T-helper 22 cell (primary cell): ENCODE results near the gene CENPF.
"Not testable (repeated sequence)": the region's sequence is repeated elsewhere in the genome, so short reads cannot be mapped to it uniquely, and the experiment has no call there.

Experiments
- DNase-seq: peaks from one replicate; pipeline ENCODE4 v3.0.0-alpha.2; 2020; ENCODE audit warnings: low read depth

Gene CENPF, protein sequence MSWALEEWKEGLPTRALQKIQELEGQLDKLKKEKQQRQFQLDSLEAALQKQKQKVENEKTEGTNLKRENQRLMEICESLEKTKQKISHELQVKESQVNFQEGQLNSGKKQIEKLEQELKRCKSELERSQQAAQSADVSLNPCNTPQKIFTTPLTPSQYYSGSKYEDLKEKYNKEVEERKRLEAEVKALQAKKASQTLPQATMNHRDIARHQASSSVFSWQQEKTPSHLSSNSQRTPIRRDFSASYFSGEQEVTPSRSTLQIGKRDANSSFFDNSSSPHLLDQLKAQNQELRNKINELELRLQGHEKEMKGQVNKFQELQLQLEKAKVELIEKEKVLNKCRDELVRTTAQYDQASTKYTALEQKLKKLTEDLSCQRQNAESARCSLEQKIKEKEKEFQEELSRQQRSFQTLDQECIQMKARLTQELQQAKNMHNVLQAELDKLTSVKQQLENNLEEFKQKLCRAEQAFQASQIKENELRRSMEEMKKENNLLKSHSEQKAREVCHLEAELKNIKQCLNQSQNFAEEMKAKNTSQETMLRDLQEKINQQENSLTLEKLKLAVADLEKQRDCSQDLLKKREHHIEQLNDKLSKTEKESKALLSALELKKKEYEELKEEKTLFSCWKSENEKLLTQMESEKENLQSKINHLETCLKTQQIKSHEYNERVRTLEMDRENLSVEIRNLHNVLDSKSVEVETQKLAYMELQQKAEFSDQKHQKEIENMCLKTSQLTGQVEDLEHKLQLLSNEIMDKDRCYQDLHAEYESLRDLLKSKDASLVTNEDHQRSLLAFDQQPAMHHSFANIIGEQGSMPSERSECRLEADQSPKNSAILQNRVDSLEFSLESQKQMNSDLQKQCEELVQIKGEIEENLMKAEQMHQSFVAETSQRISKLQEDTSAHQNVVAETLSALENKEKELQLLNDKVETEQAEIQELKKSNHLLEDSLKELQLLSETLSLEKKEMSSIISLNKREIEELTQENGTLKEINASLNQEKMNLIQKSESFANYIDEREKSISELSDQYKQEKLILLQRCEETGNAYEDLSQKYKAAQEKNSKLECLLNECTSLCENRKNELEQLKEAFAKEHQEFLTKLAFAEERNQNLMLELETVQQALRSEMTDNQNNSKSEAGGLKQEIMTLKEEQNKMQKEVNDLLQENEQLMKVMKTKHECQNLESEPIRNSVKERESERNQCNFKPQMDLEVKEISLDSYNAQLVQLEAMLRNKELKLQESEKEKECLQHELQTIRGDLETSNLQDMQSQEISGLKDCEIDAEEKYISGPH (N-terminal part only)

DNA sequence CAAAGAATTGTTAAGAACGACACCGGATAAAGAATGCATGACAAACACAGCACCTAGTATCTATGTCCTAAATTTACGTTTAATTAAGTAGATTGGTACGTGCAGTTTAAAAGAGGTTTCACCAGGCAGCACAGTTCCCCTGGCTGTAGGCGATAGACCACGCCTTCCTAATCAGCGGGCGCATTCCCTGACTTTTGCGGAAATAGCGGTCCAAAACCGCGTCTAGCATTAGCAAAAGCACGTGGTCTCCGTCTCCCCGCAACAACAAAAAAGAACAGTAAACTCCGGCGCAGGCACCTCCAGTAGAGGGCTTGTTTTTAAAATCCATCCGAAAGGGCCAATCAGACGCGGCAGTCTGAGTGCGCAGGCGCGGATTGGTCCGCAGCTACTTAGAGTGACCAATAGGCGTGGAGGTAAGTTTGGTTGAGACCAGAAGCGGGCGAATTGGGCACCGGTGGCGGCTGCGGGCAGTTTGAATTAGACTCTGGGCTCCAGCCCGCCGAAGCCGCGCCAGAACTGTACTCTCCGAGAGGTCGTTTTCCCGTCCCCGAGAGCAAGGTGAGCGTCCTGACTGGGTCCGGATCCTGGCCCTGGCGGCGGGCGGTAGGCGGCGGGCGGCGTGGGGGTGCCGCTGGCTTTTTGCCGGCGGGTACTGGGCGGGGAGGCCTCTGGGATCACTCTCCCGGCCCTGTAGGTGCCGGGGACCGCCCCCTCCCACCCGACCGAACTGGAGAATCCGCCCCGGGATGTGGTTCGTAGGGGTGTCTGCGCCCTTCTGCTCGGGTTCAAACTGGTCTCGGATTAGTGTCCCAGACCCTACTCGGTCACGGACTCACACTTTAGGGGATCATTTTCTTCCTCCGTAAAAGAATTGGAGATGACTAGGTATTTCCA, at the start of gene CENPF:
CENPF (plus strand) TSS at position 432 of the 894 bp plus-strand sequence. CDS start 10,560 bp downstream, outside the sequence.
- peak; percentile 89 for DNase-seq

DNA sequence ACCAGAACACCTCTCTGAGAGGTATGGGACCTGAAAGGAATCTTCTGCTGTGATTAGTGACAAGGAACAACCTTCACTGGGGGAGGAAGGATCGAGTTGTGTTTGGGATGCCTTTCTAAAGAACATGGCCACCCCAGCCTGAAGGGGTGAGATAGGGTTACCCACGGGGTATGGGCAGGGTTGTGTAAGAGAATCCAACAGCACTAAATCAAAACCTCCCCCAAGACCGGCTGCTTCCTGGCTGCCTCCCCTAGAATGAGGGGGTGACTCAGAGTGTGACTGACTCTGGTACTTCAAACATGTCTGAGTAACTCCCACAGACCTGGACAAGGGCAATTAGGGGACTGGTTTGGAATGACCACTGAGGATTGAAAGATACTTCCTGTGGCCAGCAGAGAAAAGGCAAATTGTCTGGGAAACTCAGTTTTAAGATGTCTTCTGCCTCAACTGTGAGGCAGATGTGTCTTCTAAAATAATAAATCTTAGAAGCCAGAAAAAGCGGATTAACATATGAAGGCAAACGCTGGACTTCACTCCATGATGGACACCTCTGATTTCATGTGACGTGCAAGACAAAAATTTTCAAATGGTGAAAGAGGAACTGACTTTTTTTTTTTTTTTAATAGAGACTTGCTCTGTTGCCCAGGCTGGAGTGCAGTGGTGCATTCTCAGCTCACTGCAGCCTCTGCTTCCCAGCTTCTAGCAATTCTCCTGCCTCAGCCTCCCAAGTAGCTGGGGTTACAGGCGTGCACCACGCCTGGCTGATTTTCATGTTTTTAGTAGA, 44.9 kb upstream of the CENPF start:
- DNase-seq: no peak

DNA sequence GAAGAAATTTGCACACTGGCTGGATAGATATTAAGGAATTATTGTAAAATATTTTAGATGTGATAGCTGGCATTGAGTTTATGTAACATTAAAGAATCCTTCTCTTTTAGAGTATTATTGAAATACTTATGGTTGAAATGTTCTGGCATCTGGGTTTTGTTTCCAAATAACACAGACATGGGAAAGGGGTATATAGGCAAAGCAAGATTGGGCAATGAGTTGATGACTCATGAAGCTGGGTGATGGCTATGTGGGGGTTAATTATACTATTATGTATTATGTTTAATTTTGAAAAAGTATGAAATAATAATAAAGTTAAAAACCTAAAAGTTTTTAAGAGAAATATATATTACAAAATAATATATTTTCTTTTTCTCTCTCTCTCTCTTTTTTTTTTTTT, 39.1 kb upstream of the CENPF start:
- DNase-seq: no peak

DNA sequence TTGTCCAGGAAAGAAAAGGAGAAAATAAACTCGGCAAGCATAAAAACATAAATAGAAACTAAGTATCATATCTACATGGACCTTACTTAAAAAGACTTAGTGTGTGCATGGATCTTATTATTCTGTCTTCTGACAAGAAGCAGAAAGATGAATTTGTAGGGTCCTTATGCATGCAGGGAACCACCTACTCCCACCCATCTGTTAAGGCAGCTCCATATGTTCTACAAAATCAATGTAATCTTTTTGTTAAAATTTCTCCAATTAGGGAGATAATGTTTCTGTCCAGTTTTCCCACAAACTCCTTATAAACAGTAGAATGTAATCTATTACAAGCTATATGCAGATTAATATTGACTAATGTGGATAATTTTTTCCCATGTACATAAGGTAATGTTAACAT, 37.7 kb upstream of the CENPF start:
- no peak for DNase-seq

DNA sequence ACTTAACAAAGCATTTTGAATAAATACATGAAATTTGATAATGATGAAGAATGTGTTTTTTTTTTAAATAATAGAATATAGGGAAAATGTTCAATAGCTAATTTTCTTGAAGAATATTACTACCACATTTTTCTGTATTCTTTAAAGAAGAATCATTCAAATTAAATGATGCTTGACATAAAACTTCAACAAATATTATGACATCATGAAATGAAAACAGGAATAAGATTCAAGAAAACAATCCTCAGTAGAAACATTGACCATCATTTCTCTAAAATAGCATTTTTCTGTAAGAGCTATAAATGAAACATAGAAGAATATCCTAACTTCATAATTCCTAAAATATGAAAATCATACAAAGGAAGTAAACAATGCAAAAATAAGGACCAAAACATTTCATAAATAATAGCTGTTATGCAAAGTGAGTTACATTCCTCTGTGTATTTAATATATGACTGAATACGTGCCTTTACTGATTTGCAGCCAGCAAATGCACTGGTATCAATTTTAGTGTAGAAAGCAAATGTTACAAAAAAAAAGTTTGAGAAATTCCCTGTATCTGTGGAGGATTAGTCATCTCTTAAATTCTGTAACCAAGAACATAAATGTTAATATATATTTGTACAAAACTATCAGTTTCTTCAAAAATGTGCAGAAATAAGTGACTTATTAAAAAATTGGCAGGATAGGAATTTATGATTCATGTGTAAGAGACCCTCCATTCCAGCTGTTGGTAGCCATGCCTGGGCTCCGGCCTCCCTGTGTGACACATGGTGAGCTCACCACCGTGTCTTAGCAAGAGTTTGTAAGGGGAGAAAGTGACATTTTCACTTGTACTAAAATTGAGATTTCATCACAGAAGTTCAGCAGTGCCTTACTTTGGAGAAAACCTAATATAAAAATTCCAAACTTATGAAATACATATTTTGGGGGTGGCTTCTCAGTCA, 36.6 kb upstream of the CENPF start:
- no peak for DNase-seq

DNA sequence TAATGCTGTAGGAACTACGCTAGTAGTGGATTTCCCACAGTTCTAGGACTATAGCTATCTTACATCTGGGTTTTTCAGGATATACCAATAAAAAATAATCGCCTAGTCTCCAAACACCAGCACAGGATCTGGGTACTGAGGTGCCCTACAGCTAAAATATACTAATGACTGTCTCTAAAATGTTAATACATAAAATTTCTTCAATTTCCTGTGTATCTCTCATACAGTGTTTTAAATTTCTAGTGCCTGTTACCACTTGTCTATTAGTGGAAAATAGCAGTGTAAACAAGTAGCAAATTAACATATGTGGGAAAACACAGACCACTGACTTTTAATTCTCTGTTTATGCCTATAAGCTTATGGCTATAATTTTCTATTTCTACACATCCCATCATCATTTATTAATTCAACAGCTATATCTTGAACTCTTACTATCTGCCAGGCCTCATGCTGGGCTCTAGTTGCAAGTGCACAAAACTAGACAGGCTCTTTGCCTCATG, 35.5 kb upstream of the CENPF start:
- DNase-seq: no peak

DNA sequence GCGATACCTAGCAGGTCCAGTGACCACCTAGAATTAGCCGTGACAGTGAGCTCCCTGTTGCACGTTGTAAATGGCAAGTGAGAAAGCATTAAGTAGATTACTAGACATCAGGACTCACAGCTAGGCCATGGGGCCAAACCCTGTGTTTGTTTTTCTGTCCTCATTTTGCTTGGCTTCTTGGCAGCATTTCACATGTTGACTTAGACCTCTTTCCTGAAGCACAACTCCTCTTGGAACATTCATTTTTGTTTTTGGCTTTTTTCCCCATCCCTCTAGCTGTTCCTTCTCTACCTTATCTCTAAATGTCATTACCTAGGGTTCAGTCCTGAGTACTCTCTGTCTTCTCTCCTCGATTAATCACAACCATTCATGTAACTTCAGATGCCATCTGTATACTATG, 34.7 kb upstream of the CENPF start:
- DNase-seq: no peak

DNA sequence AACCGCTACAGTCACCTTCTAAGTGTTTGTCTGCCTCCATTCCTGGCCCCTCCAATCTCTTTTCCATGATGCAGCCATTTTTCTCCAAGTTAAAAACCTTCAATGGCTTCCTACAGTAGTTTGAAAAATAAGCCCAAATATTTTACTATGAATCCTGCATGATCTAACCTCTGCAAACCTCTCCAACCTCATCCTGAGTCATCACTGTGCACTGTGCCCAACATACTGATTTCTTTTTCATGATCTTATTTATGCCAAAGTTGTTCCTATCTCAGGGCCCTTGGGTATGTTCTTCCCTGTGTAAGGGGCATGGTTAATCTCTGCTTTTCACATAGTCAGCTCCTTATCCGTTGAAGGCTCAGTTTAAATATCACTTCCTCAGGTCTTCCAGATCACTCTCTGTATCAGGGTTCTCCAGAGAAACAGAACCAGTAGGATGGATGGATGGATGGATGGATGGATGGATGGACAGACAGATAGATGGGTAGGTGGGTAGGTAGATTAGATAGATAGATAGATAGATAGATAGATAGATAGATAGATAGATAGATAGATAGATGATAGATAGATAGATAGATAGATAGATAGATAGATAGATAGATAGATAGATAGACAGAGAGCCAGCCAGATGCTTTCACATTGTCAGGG, 33.5 kb upstream of the CENPF start:
- DNase-seq: no peak

DNA sequence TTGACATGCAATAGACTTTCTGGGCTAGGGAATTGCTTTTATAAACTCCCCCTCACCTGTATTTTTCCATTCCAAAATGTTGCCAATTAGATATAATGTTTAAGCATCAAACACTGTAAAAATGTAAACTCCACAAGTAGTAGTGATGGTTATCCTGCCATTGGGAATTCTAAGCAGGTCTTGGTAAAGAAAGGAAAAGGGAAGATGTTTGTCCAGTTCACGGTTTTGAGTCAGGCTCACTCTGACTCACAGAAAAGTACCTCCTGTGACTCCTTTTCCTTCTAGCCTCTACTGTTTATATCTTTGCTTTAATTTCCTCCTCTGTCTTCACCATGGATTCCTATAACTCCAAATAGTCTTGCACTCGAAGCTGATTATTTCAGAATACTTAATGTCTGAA, 32.6 kb upstream of the CENPF start:
- no peak for DNase-seq

DNA sequence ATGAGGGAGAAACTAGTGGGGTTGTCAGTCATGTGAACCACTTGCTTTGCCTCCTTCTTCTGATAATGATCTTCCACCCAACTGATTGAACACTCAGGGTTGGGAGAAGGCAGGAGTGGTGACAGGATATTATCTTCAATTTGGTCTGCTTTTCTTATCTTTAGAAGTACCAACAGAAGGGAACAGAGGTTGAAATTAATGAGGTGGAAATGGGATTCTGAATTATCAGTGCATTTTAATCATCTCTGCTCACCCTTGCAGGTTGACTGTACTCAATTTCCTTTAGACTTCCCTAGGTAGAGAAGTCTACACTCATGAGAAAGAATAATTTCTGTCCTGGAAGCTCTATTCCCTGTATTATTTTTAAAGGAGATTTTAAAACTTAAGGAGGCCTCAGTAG, 31.7 kb upstream of the CENPF start:
- DNase-seq: no peak

DNA sequence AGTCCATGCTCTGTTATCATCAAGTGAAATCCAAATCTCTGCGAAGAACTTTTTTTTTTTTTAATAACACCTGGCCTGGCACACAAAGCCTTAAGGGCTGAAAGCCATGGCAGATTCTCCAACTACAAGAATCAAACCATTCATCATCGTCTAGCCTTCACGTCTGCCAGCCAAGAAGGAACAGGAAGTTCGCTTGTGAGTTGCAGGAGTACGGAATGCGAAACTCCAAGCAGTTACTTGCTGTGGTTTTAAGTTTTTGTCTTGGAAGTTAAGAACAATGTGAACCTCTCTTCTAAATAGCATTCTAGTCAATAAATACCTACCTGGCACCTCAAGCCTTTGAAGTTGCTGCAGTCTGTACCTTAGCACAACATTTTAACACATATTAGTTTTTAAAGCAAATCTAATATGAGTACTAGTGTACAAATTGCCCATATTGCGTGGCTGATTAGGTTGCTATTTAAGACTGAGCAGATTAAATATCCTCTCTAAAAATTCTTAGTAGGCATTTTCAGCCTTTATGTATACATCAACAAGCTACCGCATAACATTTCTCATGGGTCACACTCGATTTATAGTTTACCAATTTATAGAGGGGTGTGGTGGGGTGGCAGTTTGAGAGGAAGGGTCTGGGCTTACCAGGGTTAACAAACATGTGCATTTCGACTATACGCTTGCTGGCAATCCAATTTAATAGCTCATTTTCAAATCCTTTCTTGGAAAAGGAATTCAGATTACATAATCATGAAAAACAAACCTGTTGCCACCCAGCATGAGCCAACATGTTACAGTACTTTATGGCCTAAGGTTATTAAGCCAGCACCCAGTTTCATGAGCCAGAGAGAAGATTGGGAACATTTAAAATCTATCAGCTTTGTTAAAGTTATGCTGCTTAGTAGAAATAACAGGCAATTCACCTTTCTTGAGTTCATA, 29.3 kb upstream of the CENPF start:
- no peak for DNase-seq

DNA sequence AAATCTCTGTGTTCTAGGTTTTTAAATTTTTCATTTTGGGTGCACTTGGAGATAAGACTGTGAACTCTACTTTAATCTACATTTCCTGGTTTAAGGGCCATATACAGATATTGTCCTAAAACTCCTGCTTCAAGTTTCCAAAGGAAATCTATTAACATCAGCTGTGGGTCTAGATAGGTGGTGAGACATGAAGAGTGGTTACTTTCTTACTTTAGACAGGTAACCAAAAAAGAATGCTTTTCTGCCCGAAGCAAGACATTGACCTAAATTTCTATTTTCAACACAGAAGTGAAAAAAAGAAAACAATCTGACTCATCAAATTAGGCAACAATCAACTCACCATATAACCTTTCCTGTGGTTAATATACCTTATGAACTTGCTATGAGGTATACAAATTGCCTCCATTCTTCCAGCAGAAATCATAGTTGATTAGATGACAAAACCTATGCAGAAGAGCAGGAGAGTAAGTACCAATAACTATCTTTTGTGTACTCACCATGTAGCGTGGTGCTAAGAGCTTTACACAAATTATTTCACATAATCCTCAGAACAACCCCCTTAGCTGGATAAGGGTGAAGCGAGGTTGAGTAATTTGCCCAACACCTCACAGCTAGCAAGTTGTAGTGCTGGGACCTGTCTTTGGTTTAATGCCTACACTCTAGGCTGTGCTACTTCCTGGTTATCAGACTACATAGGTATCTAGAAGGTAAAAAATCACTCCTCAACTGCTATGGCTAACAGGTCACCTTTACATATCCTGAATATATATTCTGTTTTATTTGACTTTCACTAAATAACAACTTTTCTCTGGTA, 28.2 kb upstream of the CENPF start:
- no peak for DNase-seq

DNA sequence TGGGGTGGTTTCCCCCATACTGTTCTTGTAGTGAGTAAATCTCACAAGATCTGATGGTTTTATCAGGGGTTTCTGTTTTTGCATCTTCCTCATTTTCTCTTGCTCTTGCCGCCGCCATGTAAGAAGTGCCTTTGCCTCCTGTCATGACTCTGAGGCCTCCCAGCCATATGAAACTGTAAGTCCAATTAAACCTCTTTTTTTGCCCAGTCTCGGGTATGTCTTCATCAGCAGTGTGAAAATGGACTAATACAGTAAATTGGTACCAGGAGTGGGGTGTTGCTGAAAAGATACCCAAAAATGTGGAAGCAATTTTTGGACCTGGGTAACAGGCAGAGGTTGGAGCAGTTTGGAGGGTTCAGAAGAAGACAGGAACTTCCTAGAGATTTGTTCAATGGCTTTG, 26.9 kb upstream of the CENPF start:
- DNase-seq: not testable (repeated sequence)

DNA sequence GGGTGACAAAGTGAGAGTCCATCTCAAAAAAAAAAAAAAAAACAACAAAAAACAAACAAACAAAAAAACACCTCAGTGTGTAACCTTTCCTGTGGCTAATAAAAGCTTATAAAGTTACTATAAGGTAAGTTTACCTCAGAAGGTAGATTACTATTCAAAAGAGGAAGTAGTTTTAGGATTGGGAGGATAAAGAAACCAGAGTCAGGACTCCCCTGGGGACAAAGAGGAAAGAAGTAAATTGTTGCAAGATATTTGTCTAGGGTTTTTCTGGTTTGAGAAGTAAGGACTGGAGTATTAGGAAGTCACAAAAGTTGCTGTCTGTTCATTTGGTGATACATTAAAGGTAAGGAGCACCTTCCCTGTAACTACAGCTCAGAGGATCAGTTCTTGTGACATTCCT, 23.8 kb upstream of the CENPF start:
- DNase-seq: no peak

DNA sequence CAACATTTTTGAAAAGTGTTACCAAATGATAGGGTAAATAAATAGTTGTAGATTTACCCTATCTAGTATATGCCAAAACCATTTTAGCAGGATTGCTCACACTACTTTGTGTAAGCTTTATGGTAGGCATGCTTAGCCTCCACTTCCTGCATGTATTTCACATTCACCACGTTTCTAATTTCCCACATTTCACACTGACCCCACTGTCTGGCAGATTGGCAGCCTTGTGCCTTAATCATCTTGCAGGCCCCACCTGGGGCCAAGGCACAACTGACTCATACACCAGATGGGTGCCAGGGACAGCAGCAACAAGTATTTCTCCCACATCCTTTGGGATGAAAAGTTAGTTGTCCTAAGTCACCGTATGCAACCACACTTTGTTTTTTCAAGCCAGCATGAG, 21.2 kb upstream of the CENPF start:
- DNase-seq: no peak

DNA sequence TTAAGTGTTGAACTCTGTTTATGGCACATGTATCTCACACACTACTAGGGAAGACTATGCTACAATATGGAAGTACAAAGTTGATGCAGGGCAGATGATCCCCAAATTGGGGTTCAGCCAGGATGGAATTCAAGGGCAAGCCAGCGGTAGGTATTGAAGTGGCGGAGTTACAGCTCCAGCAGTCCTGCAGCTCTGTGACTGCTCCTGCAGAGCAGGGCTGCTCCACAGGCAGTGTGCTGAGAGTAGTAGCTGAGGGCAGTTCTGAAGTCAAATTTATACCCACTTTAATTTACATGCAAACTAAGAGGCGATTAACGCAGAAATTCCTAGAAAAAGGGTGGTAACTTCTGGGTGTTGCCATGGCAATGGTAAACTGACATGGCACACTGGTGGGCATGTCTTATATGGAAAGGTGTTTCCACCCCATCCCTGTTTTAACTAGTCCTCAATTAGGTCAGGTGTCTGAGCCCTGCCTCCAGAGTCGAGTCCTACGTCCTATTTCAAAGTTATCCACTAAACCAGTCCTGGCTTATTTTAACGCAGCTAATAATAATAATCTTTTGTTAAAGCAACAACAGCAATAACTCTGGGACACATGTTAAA, 20.6 kb upstream of the CENPF start:
- no peak for DNase-seq
